Measurements from ENCODE around the gene MYMX.

DNA sequence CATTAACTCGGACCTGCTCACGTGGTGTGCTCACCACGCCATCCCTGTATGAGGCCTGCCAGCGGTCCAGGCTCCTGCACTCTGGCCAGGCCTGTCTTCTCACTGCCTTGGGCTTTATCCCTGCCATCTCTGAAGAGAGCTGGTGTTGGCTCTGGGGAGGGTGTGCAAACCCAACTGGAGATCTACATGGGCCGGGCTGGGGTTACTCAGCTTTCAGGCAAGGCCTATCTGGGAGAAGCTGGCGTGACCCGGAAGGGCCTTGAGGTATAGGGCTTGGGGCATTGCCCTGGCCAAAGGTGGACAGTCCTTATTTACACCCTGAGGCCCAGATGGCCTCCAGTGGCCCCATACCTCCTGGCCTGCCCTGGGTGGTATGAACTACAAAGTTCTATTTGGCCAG lies 11.7 kb downstream of the MYMX start:
- TF ChIP-seq, protein P1, sequence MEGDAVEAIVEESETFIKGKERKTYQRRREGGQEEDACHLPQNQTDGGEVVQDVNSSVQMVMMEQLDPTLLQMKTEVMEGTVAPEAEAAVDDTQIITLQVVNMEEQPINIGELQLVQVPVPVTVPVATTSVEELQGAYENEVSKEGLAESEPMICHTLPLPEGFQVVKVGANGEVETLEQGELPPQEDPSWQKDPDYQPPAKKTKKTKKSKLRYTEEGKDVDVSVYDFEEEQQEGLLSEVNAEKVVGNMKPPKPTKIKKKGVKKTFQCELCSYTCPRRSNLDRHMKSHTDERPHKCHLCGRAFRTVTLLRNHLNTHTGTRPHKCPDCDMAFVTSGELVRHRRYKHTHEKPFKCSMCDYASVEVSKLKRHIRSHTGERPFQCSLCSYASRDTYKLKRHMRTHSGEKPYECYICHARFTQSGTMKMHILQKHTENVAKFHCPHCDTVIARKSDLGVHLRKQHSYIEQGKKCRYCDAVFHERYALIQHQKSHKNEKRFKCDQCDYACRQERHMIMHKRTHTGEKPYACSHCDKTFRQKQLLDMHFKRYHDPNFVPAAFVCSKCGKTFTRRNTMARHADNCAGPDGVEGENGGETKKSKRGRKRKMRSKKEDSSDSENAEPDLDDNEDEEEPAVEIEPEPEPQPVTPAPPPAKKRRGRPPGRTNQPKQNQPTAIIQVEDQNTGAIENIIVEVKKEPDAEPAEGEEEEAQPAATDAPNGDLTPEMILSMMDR (IDR thresholded peaks at IDR 0.05): no peak
- no peak for TF ChIP-seq POLR2AphosphoS5 (IDR thresholded peaks at IDR 0.05; ENCODE audit: insufficient read depth in 1 of 2, low read depth in 1 of 2)
